Daoy (cell line): ENCODE measurements around the gene PTOV1. TPM values are rescaled to one million over a fixed set of nuclear protein-coding genes. Genes with fewer than 3 reads are reported as not detected.

Source experiments
- DNase-seq: peaks from one replicate; pipeline ENCODE4 v3.0.0-alpha.2; 2015; ENCODE audit warnings: low read depth
- total RNA-seq: library from RNA; depleted of rRNA; stranded (reverse); fragments of >200 nt; shearing (Covaris generic); gene quantifications from 2 replicates; pipeline ENCODE4 v1.2.3, GENCODE V29; 2014; rRNA removed

PTOV1 gene
- total RNA-seq = 61.2 and 67.8 TPM in 2 replicates

DNA sequence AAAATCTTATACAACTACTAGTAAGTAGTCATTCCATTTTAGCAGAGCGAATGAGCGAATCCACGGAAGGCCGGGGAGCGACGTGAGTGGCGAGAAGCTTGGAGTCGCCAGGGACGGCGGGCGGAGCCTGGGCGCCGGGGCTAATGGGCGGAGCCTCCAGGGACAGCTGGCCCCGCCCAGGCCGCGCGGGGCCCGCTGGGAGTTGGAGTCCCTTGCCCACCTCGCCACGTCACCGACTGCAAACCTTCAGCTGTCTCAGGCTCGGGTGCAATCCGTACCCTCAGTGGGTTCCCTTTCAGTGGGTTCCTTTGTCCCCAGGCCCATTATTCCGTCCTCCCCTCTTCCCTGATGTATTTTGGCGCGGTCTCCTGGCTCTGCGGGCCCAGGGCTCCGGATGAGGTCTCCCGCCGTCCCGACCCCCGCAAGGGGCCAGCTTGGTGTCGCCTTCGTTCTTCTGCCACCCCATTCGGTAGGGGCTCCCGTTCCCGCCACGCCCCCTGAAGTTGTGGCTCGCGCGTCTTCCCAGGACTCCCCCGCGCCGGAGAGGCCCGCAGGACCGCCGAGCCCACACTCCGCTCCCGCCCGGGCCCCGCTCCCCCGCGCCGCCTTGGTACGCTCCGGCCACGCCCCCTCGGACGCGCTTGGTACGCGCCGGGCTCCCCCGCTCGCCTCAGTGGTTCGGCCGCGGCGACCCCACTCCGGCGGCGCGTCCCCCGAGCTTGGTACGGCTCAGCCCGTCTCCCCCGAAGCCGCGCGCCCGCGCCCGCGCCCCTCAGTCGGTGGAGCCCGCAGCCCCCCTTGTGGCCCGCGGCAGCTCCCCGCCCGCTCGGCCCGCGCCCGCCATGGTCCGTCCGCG is at the start of gene PTOV1:
PTOV1 (plus strand) TSS at position 673 of the 856 bp plus-strand sequence.
- DNase-seq = peak; percentile 94

DNA sequence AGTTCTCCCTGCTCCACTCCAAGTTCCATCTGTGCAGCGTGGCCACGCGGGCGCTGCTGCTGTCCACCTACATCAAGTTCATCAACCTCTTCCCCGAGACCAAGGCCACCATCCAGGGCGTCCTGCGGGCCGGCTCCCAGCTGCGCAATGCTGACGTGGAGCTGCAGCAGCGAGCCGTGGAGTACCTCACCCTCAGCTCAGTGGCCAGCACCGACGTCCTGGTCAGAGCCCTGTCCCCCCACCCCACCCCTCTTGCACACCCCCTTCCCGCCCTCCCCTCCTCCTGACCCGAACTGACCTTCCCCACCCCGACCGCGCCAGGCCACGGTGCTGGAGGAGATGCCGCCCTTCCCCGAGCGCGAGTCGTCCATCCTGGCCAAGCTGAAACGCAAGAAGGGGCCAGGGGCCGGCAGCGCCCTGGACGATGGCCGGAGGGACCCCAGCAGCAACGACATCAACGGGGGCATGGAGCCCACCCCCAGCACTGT is 49.5 kb upstream of the PTOV1 start:
- DNase-seq = no peak

DNA sequence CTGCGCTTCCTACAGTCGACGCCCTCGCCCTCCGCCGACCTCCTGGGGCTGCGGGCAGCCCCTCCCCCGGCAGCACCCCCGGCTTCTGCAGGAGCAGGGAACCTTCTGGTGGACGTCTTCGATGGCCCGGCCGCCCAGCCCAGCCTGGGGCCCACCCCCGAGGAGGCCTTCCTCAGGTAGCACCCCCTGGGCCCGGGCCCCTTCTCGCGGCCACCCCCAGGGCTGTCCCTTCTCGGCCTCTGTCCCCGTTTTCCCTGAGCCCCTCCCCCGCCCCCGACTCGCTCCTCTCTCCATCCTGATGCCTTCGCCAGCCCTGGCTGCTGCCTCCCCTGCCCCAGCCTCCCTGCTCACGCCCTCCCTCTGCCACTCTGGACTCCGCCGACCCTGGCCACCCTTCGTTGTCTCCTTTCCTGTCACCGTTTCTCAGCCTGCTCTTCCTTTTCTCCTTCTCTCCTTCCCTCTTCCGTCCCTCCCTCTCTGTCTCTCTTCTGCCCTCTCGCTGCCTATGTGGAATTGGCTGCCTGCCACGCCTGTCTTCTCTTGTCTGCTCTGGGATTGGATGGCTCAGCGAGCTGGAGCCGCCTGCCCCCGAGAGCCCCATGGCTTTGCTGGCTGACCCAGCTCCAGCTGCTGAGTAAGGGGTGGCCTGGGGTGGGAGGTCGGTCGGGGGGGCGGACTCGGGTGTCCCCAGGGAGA is 48.8 kb upstream of the PTOV1 start:
- DNase-seq = peak; percentile 74

DNA sequence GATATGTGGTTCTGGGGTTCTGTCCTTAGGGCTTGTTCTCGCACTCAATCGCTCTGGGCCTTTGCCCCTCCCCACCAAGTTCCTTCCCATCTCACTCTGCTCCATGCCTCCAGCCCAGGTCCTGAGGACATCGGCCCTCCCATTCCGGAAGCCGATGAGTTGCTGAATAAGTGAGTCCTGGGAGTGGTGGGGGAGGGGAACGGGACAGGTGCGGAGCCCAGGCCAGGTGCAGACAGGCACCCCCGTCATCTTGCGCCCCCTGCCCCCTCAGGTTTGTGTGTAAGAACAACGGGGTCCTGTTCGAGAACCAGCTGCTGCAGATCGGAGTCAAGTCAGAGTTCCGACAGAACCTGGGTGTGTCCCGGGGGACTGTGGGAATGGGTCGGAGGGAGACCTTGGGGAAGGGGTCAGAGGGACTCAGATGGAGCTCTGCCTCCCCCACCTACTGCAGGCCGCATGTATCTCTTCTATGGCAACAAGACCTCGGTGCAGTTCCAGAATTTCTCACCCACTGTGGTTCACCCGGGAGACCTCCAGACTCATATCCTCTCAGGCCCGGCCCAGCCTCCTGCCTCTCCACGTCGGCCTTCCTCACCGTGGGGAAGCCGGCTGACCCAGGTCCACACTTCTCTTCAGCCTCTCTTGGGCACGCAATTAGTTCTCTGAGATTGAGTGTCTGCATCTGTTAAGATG is 48.0 kb upstream of the PTOV1 start:
- no peak for DNase-seq

DNA sequence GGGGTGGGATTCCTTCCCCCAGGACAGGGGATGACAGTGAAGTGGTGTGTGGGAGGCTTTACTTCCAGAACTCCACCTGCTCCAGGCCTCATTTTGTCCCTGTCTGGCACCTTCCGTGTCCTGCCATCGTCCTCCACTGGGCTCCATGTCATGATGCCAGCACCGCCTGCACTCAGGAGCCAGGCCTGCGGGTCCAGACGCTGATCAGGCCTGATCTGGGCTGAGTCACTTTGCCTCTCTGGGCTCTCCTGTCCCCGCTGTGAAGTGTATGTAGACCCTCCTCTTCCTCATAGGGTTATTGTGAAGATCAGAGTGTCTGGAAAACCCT is 47.5 kb upstream of the PTOV1 start:
- DNase-seq = no peak

DNA sequence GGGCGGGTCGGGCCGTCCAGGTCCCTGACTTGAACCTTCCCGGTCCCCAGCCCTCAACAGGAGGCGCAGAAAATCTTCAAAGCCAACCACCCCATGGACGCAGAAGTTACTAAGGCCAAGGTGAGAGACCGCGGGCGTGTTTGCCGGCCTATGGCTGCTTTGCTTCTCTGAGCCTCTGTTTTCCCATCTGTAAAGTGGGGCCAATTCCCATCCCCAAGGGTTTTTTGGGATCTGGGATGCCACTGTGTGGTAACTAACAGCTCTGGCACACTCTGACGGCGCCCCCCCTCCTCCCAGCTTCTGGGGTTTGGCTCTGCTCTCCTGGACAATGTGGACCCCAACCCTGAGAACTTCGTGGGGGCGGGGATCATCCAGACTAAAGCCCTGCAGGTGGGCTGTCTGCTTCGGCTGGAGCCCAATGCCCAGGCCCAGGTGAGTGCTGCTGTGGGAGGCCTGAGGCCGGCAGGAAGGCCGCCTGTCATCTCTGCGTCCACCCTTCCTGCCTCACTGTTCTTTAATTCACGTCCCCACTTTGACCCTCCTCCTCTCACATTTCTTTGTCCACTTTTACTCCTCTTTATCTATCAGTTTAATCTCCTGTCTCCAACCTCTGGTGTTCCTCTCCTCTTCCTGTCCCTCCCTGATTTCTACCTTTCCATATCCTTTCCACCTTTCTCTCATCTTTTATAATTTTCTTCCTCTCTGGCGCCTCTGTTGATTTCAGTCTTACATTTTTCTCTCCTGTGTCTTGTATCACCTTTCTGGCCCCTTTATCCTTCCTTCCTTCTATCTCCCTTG is 44.9 kb upstream of the PTOV1 start:
- DNase-seq = no peak

DNA sequence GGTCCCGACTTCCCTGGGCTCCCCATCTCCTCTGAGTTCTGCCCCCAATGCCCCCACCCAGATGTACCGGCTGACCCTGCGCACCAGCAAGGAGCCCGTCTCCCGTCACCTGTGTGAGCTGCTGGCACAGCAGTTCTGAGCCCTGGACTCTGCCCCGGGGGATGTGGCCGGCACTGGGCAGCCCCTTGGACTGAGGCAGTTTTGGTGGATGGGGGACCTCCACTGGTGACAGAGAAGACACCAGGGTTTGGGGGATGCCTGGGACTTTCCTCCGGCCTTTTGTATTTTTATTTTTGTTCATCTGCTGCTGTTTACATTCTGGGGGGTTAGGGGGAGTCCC is 44.4 kb upstream of the PTOV1 start:
- DNase-seq = no peak

DNA sequence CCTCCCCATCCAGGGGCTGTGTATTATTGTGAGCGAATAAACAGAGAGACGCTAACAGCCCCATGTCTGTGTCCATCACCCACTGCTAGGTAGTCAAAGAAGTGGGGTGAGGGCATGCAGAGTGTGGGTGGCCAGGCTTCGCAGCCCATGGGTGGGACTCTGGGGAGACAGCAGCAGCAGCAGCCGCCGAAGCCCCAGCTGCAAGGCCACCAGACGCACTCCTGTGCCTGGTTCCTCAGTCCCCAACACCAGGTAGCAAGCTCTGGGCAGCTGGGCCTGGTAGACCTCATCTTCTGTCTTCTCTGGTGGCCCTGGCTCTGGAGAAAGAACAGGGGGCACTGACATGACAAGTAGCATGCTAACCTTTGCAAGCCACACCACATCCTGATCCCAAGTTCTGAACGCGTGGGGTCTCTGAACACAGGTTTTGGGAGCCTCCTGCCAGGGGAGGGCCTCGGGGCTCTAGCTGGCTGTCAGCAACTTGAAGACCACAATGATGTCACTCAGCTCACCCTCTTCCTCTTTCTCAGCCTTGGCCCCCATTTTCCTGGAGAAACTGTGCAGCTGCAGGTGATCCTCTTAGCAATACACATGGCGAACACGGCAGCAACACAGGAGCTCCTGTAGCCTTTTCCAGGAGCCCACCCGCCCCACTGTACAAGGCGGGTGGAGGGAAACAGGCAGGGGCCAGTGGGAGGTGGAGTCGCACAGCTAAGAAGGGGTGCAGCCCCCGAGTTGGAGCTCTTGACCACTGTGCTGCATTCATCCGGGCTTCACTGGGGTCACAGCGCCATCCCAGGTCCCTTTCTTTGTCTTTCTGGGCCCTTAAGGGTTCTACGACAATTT is 43.7 kb upstream of the PTOV1 start:
- DNase-seq = no peak

DNA sequence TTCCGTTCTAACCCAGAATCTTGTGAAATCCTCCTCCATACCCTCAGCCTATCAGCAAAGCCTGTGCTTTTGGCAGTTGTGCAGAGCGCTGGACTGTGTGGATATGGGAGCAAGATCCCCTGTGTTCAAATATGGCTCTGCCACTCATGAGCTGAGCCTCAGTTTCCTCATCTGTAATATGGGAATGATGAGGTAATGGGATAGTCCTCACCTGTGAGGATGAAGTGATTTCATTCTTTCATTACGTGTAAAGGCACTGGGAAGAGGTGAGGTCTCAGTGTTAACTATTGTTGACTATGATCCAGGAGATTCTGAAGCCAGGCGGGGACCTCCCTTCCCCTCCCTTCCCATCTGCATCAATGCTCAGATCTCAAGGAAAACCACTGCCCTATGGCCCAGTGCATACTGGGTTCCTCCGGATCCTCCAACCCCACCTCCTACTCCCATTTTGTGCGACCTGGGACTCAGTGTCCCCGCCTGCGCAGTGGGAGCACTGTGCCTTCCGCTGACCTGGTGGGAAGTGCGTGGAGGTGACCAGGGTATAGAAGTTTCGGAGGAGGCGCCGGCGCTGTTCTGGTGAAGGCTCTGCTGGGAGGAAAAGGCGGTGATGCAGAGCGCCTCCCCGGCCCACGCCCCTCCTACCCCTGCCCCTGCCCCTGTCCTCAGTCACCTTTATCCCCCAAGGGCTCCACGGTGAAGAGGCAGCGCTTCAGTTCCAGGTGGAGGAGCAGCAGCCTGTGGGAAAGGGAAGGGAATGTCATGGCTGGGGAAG is 42.9 kb upstream of the PTOV1 start:
- DNase-seq = no peak

DNA sequence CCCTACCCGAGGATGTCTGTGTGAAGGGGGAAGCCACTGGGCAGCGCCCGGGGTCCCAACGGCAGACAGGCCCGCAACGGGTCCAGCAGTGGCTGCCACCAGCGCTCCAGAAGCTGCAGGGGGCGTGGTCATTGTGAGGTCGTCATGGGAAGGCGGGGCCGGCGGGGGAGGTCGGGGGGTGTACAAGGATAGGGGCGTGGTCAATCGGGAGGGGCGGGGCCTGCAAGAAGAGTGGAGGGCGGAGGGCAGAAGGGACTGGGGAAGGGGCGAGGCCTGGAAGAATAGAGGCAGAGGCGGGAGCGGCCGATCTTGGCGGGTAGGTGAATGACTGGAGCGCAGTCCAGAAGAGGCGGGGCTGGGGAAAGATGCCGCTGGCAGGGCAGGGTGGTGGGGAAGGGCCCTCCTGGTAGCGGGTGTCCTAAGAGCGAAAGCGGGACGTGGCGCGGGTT is 42.2 kb upstream of the PTOV1 start:
- DNase-seq = peak; percentile 90

DNA sequence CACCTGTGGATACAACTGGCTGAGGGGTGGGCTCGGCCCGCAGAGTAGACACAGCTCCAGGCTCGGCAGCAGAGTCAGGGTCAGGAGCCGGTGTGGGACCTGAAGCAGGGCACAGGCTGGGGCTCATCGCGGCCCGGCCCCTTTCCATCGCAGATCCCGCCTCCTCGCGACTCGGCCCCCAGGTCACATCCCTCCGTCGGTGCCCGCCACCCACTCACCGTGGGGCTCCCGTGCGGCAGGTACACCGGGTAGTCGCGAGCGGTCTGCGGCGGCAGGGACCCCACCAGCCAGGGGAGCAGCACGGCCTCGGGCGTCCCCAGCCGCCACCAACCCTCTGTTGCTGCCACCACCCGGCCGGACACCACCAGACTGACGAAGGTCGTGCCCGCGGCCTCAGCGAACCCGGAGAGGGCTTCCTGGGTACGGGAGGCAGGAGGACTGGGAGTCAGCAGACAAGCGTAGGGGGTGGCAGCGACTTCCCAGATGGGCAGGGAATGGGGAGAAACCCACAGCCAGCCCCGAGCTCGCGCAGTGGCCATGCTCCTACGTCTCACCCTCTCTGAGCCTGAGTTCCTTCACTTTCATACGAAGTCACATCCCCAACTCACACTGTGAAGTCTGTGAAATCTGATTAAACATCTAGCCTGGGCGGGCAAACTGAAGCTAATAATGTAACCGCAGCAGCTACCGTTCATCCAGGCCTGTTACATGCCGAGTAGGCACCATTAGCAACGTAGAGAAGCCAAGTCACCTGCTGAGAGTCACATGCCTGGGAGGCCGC is 41.6 kb upstream of the PTOV1 start:
- DNase-seq = peak; percentile 45

DNA sequence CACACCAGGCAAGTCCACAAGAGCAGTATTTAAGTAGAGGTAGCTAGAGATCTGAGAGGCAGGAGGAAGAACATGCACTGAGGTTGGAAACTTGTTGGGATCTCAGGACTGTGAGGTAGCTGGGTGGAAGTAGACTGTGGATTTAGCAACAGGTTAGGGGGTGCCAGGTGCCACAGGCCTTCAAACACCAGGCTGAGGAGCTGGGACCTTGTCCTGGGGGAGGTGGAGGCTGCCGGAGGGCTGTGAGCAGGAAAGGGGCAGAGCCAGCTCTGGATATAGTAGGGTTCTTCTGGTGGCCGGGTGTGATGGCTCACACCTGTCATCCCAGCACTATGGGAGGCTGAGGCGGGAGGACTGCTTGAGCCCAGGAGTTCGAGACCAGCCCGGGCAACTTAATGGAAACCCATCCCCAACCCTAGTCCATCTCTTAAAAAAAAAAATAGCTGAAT is 41.0 kb upstream of the PTOV1 start:
- DNase-seq = no peak

DNA sequence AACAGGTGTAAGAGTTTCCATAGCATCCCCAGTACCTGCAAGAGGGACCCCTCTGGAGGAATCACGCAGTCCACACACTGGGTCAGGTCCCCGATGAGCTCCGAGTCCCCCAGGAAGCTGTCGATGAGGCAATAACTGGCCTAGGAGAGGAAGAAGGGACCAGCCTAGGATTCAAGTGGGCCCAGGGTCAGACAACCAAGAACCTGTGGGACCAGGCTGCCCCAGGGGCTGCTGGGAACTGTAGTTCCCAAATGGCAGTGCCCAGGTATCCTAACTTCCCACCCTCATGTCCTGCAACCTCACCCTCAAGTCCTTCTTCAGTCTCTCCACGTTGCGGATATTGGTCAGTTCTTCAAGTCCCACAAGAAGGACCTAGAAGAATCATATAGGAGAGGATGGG is 39.6 kb upstream of the PTOV1 start:
- DNase-seq = no peak

DNA sequence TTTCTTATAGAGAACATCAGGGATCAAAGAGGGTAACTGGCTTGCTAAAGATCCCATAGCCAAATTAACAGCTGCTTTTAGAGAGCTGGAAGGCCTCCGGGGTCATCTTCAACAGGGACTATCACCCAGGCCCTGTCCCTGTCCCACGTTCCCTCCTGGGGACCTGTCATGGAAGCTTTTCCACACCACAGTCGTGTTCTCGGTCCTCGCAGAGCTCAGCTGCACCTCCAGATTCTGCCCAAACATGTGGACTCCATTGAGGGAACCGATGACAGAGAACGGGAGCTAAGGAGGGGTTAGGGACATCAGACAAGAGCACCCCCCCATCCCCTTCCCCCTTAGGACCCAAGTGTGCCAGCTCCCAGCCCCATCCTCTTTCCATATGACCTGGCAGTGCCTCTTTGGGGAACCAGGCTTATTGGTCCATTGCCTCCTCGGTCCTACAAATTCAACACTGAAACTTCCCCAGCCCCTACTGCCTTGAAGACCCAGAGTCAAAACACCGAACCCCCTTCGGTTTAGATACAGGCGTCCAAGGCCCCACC is 38.4 kb upstream of the PTOV1 start:
- no peak for DNase-seq

DNA sequence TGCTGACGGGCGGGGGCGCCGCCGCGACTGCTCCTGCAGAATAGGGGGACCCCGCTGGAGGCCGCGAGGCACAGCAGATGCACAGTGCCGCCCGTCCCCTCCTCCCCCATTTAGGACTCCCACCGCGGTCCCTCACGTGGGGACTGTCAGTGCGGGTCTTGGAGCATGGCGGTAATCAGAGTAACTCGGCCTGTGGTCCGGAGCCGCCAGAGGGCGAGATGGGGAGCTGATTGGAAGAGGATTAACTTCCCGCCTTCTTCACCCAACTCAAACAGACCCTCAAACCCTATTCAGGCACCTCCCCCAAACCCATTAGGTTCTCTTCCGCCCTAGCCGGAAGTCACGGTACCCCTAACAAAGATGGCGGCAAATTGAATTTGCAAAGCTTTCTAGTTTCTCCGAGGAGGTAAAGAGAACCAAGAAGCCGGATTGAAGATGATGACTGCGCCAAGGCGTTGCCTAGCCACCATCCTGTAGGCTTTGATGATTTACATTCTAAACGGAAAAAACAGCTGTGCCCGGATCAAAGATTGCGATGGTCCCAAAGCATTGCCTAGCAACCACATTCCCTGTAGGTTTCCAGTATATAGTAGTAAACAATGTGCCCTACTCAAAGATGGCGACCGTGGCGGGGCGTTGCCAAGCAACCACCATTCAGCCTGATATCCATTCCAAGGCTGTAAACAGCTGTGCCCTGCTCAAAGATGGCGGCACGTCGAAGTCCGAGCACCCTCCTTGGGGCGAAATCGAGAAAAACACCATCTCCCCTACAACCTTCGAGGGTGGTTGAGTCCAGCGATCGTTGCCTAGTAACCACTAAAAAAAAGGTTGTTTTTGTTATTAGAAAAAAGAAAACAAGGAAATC is 37.7 kb upstream of the PTOV1 start, which contains the start of gene FUZ:
FUZ (minus strand) TSS at position 296 of the 865 bp plus-strand sequence; CDS start at position 110, 186 bp downstream.
- peak; percentile 98 for DNase-seq

DNA sequence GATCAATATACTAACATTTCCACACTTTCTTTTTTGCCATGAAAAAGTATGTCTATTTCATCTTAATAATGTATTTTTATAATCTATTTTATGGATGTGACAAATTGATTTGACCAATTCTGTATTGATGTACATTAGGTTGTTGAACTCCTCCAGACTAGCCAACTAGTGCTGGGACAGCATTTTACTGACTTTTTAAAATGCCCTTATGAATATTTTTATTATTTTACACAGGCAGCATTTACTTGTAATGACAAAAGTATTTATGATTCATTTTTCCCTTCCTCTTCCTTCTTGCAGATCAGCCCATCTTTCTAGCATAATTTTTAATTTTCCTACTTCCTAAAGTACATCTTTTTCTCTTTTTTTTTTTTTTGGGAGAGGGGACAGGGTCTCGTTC is 36.9 kb upstream of the PTOV1 start:
- DNase-seq = no peak

DNA sequence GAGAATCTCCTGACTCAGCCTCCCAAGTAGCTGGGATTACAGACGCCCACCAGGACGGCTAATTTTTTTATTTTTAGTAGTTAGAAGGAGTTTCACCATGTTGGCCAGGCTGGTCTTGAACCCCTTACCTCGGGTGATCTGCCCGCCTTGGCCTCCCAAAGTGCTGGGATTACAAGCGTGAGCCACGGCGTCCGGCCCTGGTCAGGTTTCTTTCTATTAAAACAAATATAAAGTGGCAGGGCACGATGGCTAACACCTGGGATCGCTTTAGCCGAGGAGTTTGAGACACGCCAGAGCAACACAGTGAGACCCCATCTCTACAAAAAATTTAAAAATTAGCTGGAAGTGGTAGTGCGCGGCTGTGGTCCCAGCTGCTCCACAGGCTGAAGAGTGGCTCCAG is 34.4 kb upstream of the PTOV1 start:
- DNase-seq = no peak
